A549 treated with dexamethasone at 1 μM for 4 hours (cell line): ENCODE measurements around the gene FBLIM1. TPM values are rescaled to one million over a fixed set of nuclear protein-coding genes. Genes with fewer than 3 reads are reported as not detected.

Source experiments
- total RNA-seq: library from RNA; stranded (reverse); fragments of 200-300 nt; extraction: Qiagen RNA extraction; gene quantifications from 5 replicates; pipeline ENCODE4 v1.2.3, GENCODE V29; 2022

Gene FBLIM1, protein sequence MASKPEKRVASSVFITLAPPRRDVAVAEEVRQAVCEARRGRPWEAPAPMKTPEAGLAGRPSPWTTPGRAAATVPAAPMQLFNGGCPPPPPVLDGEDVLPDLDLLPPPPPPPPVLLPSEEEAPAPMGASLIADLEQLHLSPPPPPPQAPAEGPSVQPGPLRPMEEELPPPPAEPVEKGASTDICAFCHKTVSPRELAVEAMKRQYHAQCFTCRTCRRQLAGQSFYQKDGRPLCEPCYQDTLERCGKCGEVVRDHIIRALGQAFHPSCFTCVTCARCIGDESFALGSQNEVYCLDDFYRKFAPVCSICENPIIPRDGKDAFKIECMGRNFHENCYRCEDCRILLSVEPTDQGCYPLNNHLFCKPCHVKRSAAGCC
- total RNA-seq, result 17.2 to 30.9 TPM (median 24.8 TPM) in 5 replicates

DNA sequence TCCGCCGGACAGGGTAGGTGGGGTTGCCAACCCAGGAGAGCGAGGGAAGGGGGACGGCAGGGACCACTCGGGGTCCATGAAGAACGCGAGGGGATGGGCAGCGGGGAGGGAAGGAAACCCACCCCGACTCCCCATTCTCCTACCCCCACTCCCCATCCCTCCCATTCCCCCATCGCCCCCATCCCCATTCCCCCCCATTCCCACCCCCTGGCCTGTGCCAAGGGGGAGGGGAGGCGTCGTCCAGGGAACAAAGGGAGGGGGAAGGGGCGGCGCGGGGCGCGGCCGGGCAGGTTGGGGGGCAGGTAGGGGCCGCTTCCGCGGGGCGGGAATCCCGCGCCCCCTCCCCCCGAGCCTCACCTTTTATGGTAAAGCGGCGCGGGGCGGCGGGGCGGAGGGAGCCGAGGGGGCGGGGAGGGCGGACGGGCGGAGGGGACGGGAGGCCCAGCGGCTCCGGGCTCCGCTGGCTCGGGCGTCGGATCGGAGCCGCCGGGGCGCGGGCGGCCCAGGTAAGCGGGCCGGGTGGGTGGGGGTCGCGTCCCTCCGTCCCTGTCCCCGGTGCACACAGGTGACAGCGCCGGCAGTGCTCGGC is at the start of gene FBLIM1:
Gene FBLIM1, plus strand, starts transcription at position 453 of the 589 bp plus-strand sequence. CDS start 6,189 bp downstream, outside the sequence.

DNA sequence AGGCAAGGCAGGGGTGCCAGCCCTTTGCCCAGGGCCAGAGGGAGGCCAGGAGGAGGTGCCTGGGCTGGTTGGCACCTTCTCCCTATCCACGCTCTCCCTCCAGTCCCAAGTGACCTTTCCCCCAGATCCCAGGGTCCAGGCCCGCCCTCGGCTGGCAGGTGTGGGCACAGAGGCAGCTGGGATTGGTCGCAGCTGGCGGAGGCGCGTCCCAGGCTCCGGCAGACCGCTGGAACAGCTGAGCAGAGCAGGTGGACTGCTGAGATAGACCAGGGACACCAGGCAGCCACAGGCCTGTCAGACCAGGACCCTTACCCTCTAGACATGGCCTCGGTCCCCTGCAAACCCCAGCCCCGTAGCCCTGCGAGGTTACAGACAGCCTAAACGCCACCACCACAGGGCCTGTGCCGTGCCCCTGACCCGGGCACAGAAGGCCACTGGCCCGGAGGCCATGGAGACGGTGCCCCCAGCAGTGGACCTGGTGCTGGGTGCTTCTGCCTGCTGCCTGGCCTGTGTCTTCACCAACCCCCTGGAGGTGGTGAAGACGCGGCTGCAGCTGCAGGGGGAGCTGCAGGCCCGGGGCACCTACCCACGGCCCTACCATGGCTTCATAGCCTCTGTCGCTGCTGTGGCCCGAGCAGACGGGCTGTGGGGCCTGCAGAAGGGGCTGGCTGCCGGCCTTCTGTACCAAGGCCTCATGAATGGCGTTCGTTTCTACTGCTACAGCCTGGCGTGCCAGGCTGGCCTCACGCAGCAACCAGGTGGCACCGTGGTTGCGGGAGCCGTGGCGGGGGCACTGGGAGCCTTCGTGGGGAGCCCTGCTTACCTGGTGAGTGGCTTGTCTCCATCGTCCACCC is 22.3 kb upstream of the FBLIM1 start, which contains the start of gene SLC25A34:
Gene SLC25A34, plus strand, starts transcription at position 221 of the 854 bp plus-strand sequence. Its CDS starts 228 bp downstream, at position 449.

DNA sequence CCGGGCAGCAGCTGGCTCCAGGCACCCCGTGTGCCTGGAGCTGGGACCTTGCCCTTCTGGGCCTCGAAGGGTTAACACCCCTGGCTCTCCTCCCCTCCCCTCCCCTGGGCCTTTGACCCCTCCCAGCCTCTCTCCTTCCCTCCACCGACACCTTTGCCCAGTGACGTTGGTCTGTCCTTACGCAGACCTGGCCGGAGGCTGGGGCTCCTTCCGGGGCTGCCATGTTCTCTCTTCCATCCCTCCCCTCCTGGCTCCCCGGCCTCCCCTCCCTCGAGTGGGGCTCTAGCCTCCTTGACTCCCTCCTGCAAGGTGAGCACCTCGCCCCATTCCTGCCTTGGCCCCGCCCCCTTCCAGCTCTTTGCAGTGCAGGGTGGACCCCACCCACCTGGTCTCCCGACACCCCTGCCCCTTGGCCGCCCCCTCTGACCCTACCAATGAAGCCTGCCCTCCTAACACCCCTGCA is 16.2 kb upstream of the FBLIM1 start, which contains the start of gene TMEM82:
Gene TMEM82, plus strand, starts transcription at position 161 of the 463 bp plus-strand sequence. Its CDS starts 61 bp downstream, at position 222.

DNA sequence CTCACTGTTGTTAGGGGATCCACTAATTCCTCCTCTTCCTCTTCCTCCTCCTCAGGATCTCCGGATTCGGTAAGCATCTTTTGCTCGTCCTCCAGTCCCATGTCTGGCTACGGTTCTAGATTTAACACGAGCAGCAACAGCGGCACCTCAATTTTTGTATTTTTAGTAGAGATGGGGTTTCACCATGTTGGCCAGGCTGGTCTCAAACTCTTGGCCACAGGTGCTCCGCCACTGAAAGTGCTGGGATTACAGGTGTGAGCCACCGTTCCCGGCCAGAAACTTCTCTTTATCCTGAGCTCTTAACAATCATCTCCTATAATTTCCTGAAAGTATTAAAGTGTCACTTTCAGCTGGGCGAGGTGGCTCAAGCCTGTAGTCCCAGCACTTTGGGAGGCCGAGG is 49.0 kb downstream of the FBLIM1 start, which contains the start of gene UQCRHL:
Gene UQCRHL, minus strand, starts transcription at position 101 of the 400 bp plus-strand sequence. Its CDS starts 0 bp downstream, at position 101.

Other genes with a start within 250 kb of the FBLIM1 start
- gene CASP9, start 234.6 kb upstream of the FBLIM1 start, total RNA-seq, result 5.2 to 6.7 TPM (median 5.9 TPM) in 5 replicates
- gene DNAJC16, start 231.9 kb upstream of the FBLIM1 start, total RNA-seq, result 3.9 to 6.2 TPM (median 5.8 TPM) in 5 replicates
- 5.2 to 8.2 TPM (median 7.7 TPM) in 5 replicates for gene AGMAT, start 173.7 kb upstream of the FBLIM1 start, total RNA-seq
- 6.1 to 10.6 TPM (median 8.9 TPM) in 5 replicates for gene DDI2, start 141.3 kb upstream of the FBLIM1 start, total RNA-seq
- 17.5 to 27.3 TPM (median 25.1 TPM) in 5 replicates for gene PLEKHM2, start 74.5 kb upstream of the FBLIM1 start, total RNA-seq
- gene SLC25A34, start 22.5 kb upstream of the FBLIM1 start, total RNA-seq, result 0.10 to 0.22 TPM (median 0.20 TPM) in 5 replicates
- gene TMEM82, start 16.3 kb upstream of the FBLIM1 start, total RNA-seq, result 0.05 TPM in 1 of 5 replicates, not detected in the others
- gene UQCRHL, start 48.9 kb downstream of the FBLIM1 start, total RNA-seq, result 5.5 to 10.6 TPM (median 5.7 TPM) in 5 replicates
- gene SPEN, start 88.9 kb downstream of the FBLIM1 start, total RNA-seq, result 27.1 to 50.4 TPM (median 43.3 TPM) in 5 replicates
- gene ZBTB17, start 217.3 kb downstream of the FBLIM1 start, total RNA-seq, result 9.7 to 13.9 TPM (median 12.7 TPM) in 5 replicates
- gene SRARP, start 245.4 kb downstream of the FBLIM1 start, total RNA-seq, result not detected in 5 replicates